Neural cell (in vitro differentiated cells): ENCODE results near the gene ATP2A2. TPM values are rescaled to one million over a fixed set of nuclear protein-coding genes. Genes with fewer than 3 reads are reported as not detected.

Experiments
- polyA plus RNA-seq: library from polyadenylated mRNA; depleted of rRNA; stranded (reverse); fragments of >200 nt; gene quantifications from 2 replicates; pipeline ENCODE4 v1.2.3, GENCODE V29; 2014
- small RNA-seq, 3 experiments: library from RNA; depleted of rRNA; stranded (forward); fragments of <200 nt; gene quantifications; one replicate each; pipeline ENCODE3, GENCODE V24; 2012

The ATP2A2 gene
- polyA plus RNA-seq, 1 donor from 2014 or later = 49.0 TPM

Small RNA genes within 50 kb of the gene (small RNA-seq; reads per million reads assigned to genes)
- gene RN7SL769P = 0 to 2.9 (median 0) reads per million in 3 experiments

Other genes starting within 250 kb of the ATP2A2 start
- gene C12orf76, start 232.7 kb upstream of the ATP2A2 start, polyA plus RNA-seq = 202 and 227 TPM in 2 replicates
- 108 and 120 TPM in 2 replicates for gene IFT81, start 156.9 kb upstream of the ATP2A2 start, polyA plus RNA-seq
- gene ANAPC7, start 122.5 kb downstream of the ATP2A2 start, polyA plus RNA-seq = 92.8 and 98.2 TPM in 2 replicates
- gene ARPC3, start 169.1 kb downstream of the ATP2A2 start, polyA plus RNA-seq = 897 and 922 TPM in 2 replicates
- 15.5 and 23.8 TPM in 2 replicates for gene GPN3, start 187.0 kb downstream of the ATP2A2 start, polyA plus RNA-seq
- 74.2 and 77.4 TPM in 2 replicates for gene FAM216A, start 187.6 kb downstream of the ATP2A2 start, polyA plus RNA-seq
- gene VPS29, start 220.9 kb downstream of the ATP2A2 start, polyA plus RNA-seq = 186 and 222 TPM in 2 replicates
- 0.68 and 0.90 TPM in 2 replicates for gene RAD9B, start 221.1 kb downstream of the ATP2A2 start, polyA plus RNA-seq